Measurements from ENCODE around the gene ANGPT4. TPM values are rescaled to one million over a fixed set of nuclear protein-coding genes. Genes with fewer than 3 reads are reported as not detected.
"Not testable (repeated sequence)": the region's sequence is repeated elsewhere in the genome, so short reads cannot be mapped to it uniquely, and the experiment has no call there.

The ANGPT4 gene
- total RNA-seq, 1 experiment from 2014 or later, result not detected

- no peak for DNase-seq (ENCODE audit: low spot score)
Observed at GRCh38 chr20:845226-845868, 70.8 kb downstream of the ANGPT4 start.

- DNase-seq (ENCODE audit: low spot score), result peak; percentile 90
Observed at GRCh38 chr20:844473-845225, 71.5 kb downstream of the ANGPT4 start.

- peak; percentile 48 for DNase-seq (ENCODE audit: low spot score)
Observed at GRCh38 chr20:843912-844311, 72.2 kb downstream of the ANGPT4 start.

GRCh38 chr20:842547-842940 is 73.6 kb downstream of the ANGPT4 start:
- no peak for DNase-seq (ENCODE audit: low spot score)

- DNase-seq (ENCODE audit: low spot score), result peak; percentile 81
Observed at GRCh38 chr20:841568-842546, 74.3 kb downstream of the ANGPT4 start.

- peak; percentile 44 for DNase-seq (ENCODE audit: low spot score)
Observed at GRCh38 chr20:840858-841567, 75.1 kb downstream of the ANGPT4 start.

GRCh38 chr20:840503-840857 is 75.7 kb downstream of the ANGPT4 start:
- no peak for DNase-seq (ENCODE audit: low spot score)

GRCh38 chr20:839626-840025 is 76.5 kb downstream of the ANGPT4 start:
- DNase-seq (ENCODE audit: low spot score), result no peak

- DNase-seq (ENCODE audit: low spot score), result no peak
Observed at GRCh38 chr20:839015-839414, 77.1 kb downstream of the ANGPT4 start.

GRCh38 chr20:836190-836589 is 79.9 kb downstream of the ANGPT4 start:
- DNase-seq (ENCODE audit: low spot score), result no peak

- DNase-seq (ENCODE audit: low spot score), result no peak
Observed at GRCh38 chr20:835608-836045, 80.5 kb downstream of the ANGPT4 start.

- no peak for DNase-seq (ENCODE audit: low spot score)
Observed at GRCh38 chr20:834151-834746, 81.9 kb downstream of the ANGPT4 start.

- DNase-seq (ENCODE audit: low spot score), result peak; percentile 96
Observed at GRCh38 chr20:833450-834150, 82.5 kb downstream of the ANGPT4 start, which contains the start of gene FAM110A. Gene FAM110A (plus strand): TSS chr20:833715. CDS start chr20:844805, 11,090 bp downstream.

- no peak for DNase-seq (ENCODE audit: low spot score)
Observed at GRCh38 chr20:833121-833449, 83.0 kb downstream of the ANGPT4 start.

GRCh38 chr20:831956-832355 is 84.2 kb downstream of the ANGPT4 start:
- no peak for DNase-seq (ENCODE audit: low spot score)

GRCh38 chr20:831251-831650 is 84.9 kb downstream of the ANGPT4 start:
- no peak for DNase-seq (ENCODE audit: low spot score)

- DNase-seq (ENCODE audit: low spot score), result no peak
Observed at GRCh38 chr20:830011-830521, 86.1 kb downstream of the ANGPT4 start.

GRCh38 chr20:829551-829950 is 86.6 kb downstream of the ANGPT4 start:
- no peak for DNase-seq (ENCODE audit: low spot score)

- DNase-seq (ENCODE audit: low spot score), result no peak
Observed at GRCh38 chr20:828987-829386, 87.1 kb downstream of the ANGPT4 start.

GRCh38 chr20:827981-828380 is 88.2 kb downstream of the ANGPT4 start:
- not testable (repeated sequence) for DNase-seq (ENCODE audit: low spot score)

Data from HT-29 (cell line).